ENCODE data around the gene CDKN2B. TPM values are rescaled to one million over a fixed set of nuclear protein-coding genes. Genes with fewer than 3 reads are reported as not detected.

CDKN2B gene
- polyA plus RNA-seq, 1 of the 3 experiments (the other 2 are of a cell fraction): 6.3 TPM

DNA sequence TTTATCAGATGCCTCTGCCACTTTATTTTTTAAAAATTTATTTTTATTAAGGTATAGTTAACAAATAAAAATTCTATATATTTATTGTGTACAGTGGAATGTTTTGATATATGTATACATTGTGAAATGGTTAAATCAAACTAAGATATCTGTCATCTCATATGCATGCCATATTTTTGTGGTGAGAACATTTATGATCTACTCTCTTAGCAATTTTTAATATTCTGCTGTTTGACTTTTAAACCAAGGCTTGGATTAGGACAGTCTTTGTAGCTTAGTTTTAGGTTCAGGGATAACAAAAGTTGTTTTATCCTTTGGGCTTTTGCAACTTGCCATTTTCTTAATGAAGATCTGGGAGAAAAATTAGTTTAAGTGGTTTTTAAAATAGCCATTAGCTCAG is 46.0 kb upstream of the CDKN2B start (continued):
- TF ChIP-seq, protein P1, sequence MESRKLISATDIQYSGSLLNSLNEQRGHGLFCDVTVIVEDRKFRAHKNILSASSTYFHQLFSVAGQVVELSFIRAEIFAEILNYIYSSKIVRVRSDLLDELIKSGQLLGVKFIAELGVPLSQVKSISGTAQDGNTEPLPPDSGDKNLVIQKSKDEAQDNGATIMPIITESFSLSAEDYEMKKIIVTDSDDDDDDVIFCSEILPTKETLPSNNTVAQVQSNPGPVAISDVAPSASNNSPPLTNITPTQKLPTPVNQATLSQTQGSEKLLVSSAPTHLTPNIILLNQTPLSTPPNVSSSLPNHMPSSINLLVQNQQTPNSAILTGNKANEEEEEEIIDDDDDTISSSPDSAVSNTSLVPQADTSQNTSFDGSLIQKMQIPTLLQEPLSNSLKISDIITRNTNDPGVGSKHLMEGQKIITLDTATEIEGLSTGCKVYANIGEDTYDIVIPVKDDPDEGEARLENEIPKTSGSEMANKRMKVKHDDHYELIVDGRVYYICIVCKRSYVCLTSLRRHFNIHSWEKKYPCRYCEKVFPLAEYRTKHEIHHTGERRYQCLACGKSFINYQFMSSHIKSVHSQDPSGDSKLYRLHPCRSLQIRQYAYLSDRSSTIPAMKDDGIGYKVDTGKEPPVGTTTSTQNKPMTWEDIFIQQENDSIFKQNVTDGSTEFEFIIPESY (IDR thresholded peaks at IDR 0.05; ENCODE audit: borderline replicate concordance, low read depth): no peak
- TF ChIP-seq, protein P2, sequence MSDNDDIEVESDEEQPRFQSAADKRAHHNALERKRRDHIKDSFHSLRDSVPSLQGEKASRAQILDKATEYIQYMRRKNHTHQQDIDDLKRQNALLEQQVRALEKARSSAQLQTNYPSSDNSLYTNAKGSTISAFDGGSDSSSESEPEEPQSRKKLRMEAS (IDR thresholded peaks at IDR 0.05; ENCODE audit: low read depth): no peak
- TF ChIP-seq TAF1 (IDR thresholded peaks at IDR 0.05; ENCODE audit: borderline replicate concordance, low read depth, low read length) (no peak), GABPA (IDR thresholded peaks at IDR 0.05; ENCODE audit: low read depth) (no peak), YY1 (IDR thresholded peaks at IDR 0.05; ENCODE audit: low read depth) (no peak)

DNA sequence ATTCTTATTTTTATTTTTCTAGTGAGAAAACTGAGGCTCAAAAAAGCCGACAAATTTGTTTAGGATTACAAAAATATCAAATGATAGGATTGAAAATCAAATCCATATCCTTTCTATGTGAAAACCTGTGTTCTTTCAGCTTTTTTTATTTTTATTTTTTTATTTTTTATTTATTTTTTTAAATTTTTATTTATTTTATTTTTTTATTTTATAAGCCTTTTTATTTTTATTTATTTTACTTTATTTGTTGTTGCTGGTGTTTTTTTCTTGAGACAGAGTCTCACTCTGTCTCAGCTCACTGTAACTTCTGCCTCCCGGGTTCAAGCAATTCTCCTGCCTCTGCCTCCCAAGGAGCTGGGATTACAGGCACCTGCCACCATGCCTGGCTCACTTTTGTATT is 45.4 kb upstream of the CDKN2B start:
- 54% methylated on average over 2 of the region's 2 CpGs for WGBS (ENCODE audit: low lambda C conversion rate)
- Histone ChIP-seq H3K4me1 (ENCODE audit: control insufficient read depth in 1 of 2, insufficient read depth in 2 of 2, low read depth in 1 of 2, low read length in 1 of 2) (0 out of 4 replicates have a peak, but pooled peaks cover 0 to 6% of the 10 kb centered on the region in 2 experiments), H3K9me2 (no peaks in the 10 kb centered on the region), H3K27me3 (ENCODE audit: insufficient read depth) (no peaks in the 10 kb centered on the region), H4K20me1 (ENCODE audit: insufficient read depth) (no peaks in the 10 kb centered on the region), H3K27ac (ENCODE audit: low read depth in 2 of 2, low read length in 1 of 2) (no peak overlapping the region), H3K9ac (no peak overlapping the region), H2AFZ (ENCODE audit: low read depth) (no peak overlapping the region), H3K36me3 (replicated peaks in 1 of 2; ENCODE audit: control insufficient read depth in 1 of 2, insufficient read depth in 2 of 2, low read length in 1 of 2) (no peaks in the 10 kb centered on the region), H3K4me2 (no peak overlapping the region), H3F3A (replicated peaks; ENCODE audit: insufficient read depth) (peaks cover 30% of the 10 kb centered on the region), H3K79me2 (ENCODE audit: insufficient read depth) (no peaks in the 10 kb centered on the region), H3K9me3 (no peaks in the 10 kb centered on the region), H3K4me3 (ENCODE audit: low read depth in 2 of 2, low read length in 1 of 2) (no peak overlapping the region)
- TF ChIP-seq RCOR1 (IDR thresholded peaks at IDR 0.05; ENCODE audit: low read length): no peak
- TF ChIP-seq FOSL2 (IDR thresholded peaks at IDR 0.05; ENCODE audit: borderline replicate concordance, low read depth): no peak
- TF ChIP-seq MXI1 (IDR thresholded peaks at IDR 0.05; ENCODE audit: low read depth, low read length): no peak
- TF ChIP-seq YY1 (IDR thresholded peaks at IDR 0.05; ENCODE audit: low read depth): no peak
- TF ChIP-seq, protein P1 (IDR thresholded peaks at IDR 0.05; ENCODE audit: borderline replicate concordance, low read depth): no peak
- TF ChIP-seq GATA2 (CRISPR knock-in tag; IDR thresholded peaks at IDR 0.05): no peak
- no peak for TF ChIP-seq NRF1 (IDR thresholded peaks at IDR 0.05; ENCODE audit: low read depth, low read length)
- TF ChIP-seq GABPA (IDR thresholded peaks at IDR 0.05; ENCODE audit: low read depth): no peak
- TF ChIP-seq SIN3A (IDR thresholded peaks at IDR 0.05; ENCODE audit: borderline replicate concordance, low read depth, low read length): no peak
- TF ChIP-seq EZH2phosphoT487 (IDR thresholded peaks at IDR 0.05; ENCODE audit: borderline replicate concordance, low read depth): no peak
- TF ChIP-seq, protein P3, sequence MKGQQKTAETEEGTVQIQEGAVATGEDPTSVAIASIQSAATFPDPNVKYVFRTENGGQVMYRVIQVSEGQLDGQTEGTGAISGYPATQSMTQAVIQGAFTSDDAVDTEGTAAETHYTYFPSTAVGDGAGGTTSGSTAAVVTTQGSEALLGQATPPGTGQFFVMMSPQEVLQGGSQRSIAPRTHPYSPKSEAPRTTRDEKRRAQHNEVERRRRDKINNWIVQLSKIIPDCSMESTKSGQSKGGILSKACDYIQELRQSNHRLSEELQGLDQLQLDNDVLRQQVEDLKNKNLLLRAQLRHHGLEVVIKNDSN (IDR thresholded peaks at IDR 0.05; ENCODE audit: borderline replicate concordance, low read depth): no peak
- TF ChIP-seq MEF2A (IDR thresholded peaks at IDR 0.05; ENCODE audit: borderline replicate concordance, low read depth): no peak
- no peak for TF ChIP-seq RAD21 (IDR thresholded peaks at IDR 0.05; ENCODE audit: low read length)
- no peak for TF ChIP-seq ELF1 (IDR thresholded peaks at IDR 0.05)
- no peak for TF ChIP-seq RXRA (IDR thresholded peaks at IDR 0.05; ENCODE audit: borderline replicate concordance, low read depth)
- TF ChIP-seq, protein P2 (IDR thresholded peaks at IDR 0.05; ENCODE audit: low read depth): no peak
- no peak for TF ChIP-seq POLR2AphosphoS5 (IDR thresholded peaks at IDR 0.05; ENCODE audit: low read depth, low read length)
- no peak for TF ChIP-seq CHD2 (IDR thresholded peaks at IDR 0.05; ENCODE audit: low read length, partially characterized antibody)
- no peak for TF ChIP-seq TEAD4 (IDR thresholded peaks at IDR 0.05; ENCODE audit: borderline replicate concordance, insufficient read depth)
- TF ChIP-seq FOXJ3 (CRISPR knock-in tag; IDR thresholded peaks at IDR 0.05): no peak
- ChIA-PET POLR2A (no interaction called here), CTCF (interaction anchor here (1.5 to 6.2 kb wide), 4 partner anchors 10 to 46 kb away, joined by 3 to 23 read pairs (median 8); partner anchors contain the start of gene CDKN2B)
- DNase-seq: no peak

All from SK-N-SH (cell line).